ENCODE results near the gene FTH1. TPM values are rescaled to one million over a fixed set of nuclear protein-coding genes. Genes with fewer than 3 reads are reported as not detected.

The FTH1 gene
- total and polyA plus RNA-seq, 4 experiments from 2014 or later, result 695 to 3,378 (median 1,943) TPM

GRCh38 chr11:61923166-61924063, 44.0 kb downstream of the FTH1 start:
- intact Hi-C loops (cut with micrococcal nuclease), result no loop called here
- ChIA-PET POLR2A (ENCODE audit: partially characterized antibody) (no interaction called here), CTCF (ENCODE audit: partially characterized antibody) (interaction anchor here (1.2 kb wide), 1 partner anchor 159 kb away, joined by 5 read pairs; no protein-coding TSS in a partner anchor)
- Mint-ChIP-seq H3K4me3 (no peak overlapping the region), H3K9me3 (no peaks in the 10 kb centered on the region), H3K36me3 (no peaks in the 10 kb centered on the region), H3K4me1 (peaks cover 0 to 1% (median under 1%) of the 10 kb centered on the region in 4 donors), H3K27ac (peak overlapping the region in 1 of 7 donors; percentile 29), H3K27me3 (peaks cover 16 to 26% of the 10 kb centered on the region in 2 donors)
- no peak overlapping the region for H3K27ac ChIP-seq (ENCODE audit: low read depth, low read length)
- DNase-seq, result no peak
- peaks cover 2% of the 10 kb centered on the region for H3K27me3 ChIP-seq (ENCODE audit: insufficient read depth, low read length)
- no peaks in the 10 kb centered on the region for H3K4me1 ChIP-seq (ENCODE audit: insufficient read depth, low read length)
- no peaks in the 10 kb centered on the region for H3K9me3 ChIP-seq (ENCODE audit: control insufficient read depth in 1 of 2, low read length in 2 of 2)
- no peaks in the 10 kb centered on the region for H3K36me3 ChIP-seq (ENCODE audit: insufficient read depth, low read length)
- H3K4me3 ChIP-seq (ENCODE audit: low read length in 2 of 2), result no peak overlapping the region

- H3K9me3 ChIP-seq (ENCODE audit: control insufficient read depth in 1 of 2, low read length in 2 of 2), result no peaks in the 10 kb centered on the region
- H3K36me3 Mint-ChIP-seq, result no peaks in the 10 kb centered on the region
- H3K4me3 Mint-ChIP-seq, result no peak overlapping the region
- intact Hi-C loops (cut with micrococcal nuclease), result no loop called here
- no peak for DNase-seq
- no peaks in the 10 kb centered on the region for H3K36me3 ChIP-seq (ENCODE audit: insufficient read depth, low read length)
- ChIA-PET POLR2A (ENCODE audit: partially characterized antibody) (interaction anchor here (1.3 kb wide), 1 partner anchor 45 kb away, joined by 3 read pairs; no protein-coding TSS in a partner anchor), CTCF (ENCODE audit: partially characterized antibody) (no interaction called here)
- no peak overlapping the region for H3K4me3 ChIP-seq (ENCODE audit: low read length in 2 of 2)
- no peak overlapping the region for H3K27ac Mint-ChIP-seq
- H3K27me3 Mint-ChIP-seq, result peaks cover 24 to 35% of the 10 kb centered on the region in 2 donors
- no peak overlapping the region for H3K27ac ChIP-seq (ENCODE audit: low read depth, low read length)
- H3K9me3 Mint-ChIP-seq, result no peaks in the 10 kb centered on the region
- H3K4me1 Mint-ChIP-seq, result peaks cover 3 to 10% (median 8%) of the 10 kb centered on the region in 4 donors
- H3K4me1 ChIP-seq (ENCODE audit: insufficient read depth, low read length), result no peaks in the 10 kb centered on the region
- H3K27me3 ChIP-seq (ENCODE audit: insufficient read depth, low read length), result peaks cover 8% of the 10 kb centered on the region
Measured at GRCh38 chr11:61922539-61922938, 44.9 kb downstream of the FTH1 start.

GRCh38 chr11:61921446-61921845, 46.0 kb downstream of the FTH1 start:
- CTCF ChIA-PET (ENCODE audit: partially characterized antibody), result no interaction called here
- no peak overlapping the region for H3K4me3 Mint-ChIP-seq

GRCh38 chr11:61919705-61920631, 47.5 kb downstream of the FTH1 start:
- Histone ChIP-seq H3K27me3 (ENCODE audit: insufficient read depth, low read length) (peaks cover 8% of the 10 kb centered on the region), H3K4me1 (ENCODE audit: insufficient read depth, low read length) (no peaks in the 10 kb centered on the region), H3K27ac (ENCODE audit: low read depth, low read length) (no peak overlapping the region), H3K9me3 (ENCODE audit: control insufficient read depth in 1 of 2, low read length in 2 of 2) (no peaks in the 10 kb centered on the region), H3K4me3 (ENCODE audit: low read length in 2 of 2) (no peak overlapping the region), H3K36me3 (ENCODE audit: insufficient read depth, low read length) (no peaks in the 10 kb centered on the region)
- no peak overlapping the region for H3K4me3 Mint-ChIP-seq
- peak overlapping the region in 1 of 7 donors; percentile 75 for H3K27ac Mint-ChIP-seq
- H3K9me3 Mint-ChIP-seq, result no peaks in the 10 kb centered on the region
- H3K4me1 Mint-ChIP-seq, result peaks cover 3 to 14% (median 9%) of the 10 kb centered on the region in 4 donors
- ChIA-PET CTCF (ENCODE audit: partially characterized antibody) (interaction anchor here (0.9 to 1.7 kb wide), 4 partner anchors 9 to 162 kb away, joined by 3 to 4 read pairs (median 4); no protein-coding TSS in a partner anchor), POLR2A (ENCODE audit: partially characterized antibody) (no interaction called here)
- intact Hi-C loops (cut with micrococcal nuclease), result no loop called here
- peaks cover 33 to 44% of the 10 kb centered on the region in 2 donors for H3K27me3 Mint-ChIP-seq
- no peak for DNase-seq
- H3K36me3 Mint-ChIP-seq, result no peaks in the 10 kb centered on the region

More at GRCh38 chr11:61921446-61921845, 46.0 kb downstream of the FTH1 start:
- Histone ChIP-seq H3K4me3 (ENCODE audit: low read length in 2 of 2) (no peak overlapping the region), H3K4me1 (ENCODE audit: insufficient read depth, low read length) (no peaks in the 10 kb centered on the region), H3K27ac (ENCODE audit: low read depth, low read length) (no peak overlapping the region), H3K36me3 (ENCODE audit: insufficient read depth, low read length) (no peaks in the 10 kb centered on the region), H3K9me3 (ENCODE audit: control insufficient read depth in 1 of 2, low read length in 2 of 2) (no peaks in the 10 kb centered on the region), H3K27me3 (ENCODE audit: insufficient read depth, low read length) (peaks cover 8% of the 10 kb centered on the region)
- POLR2A ChIA-PET (ENCODE audit: partially characterized antibody), result interaction anchor here (1.3 kb wide), 1 partner anchor 46 kb away, joined by 3 read pairs; no protein-coding TSS in a partner anchor
- intact Hi-C loops (cut with micrococcal nuclease), result no loop called here
- no peaks in the 10 kb centered on the region for H3K9me3 Mint-ChIP-seq
- no peaks in the 10 kb centered on the region for H3K36me3 Mint-ChIP-seq
- no peak for DNase-seq
- H3K27ac Mint-ChIP-seq, result no peak overlapping the region
- peaks cover 3 to 11% (median 9%) of the 10 kb centered on the region in 4 donors for H3K4me1 Mint-ChIP-seq
- peaks cover 24 to 35% of the 10 kb centered on the region in 2 donors for H3K27me3 Mint-ChIP-seq

- ChIA-PET CTCF (ENCODE audit: partially characterized antibody) (interaction anchor here (0.9 to 1.7 kb wide), 4 partner anchors 10 to 163 kb away, joined by 3 to 4 read pairs (median 4); no protein-coding TSS in a partner anchor), POLR2A (ENCODE audit: partially characterized antibody) (no interaction called here)
- intact Hi-C loops (cut with micrococcal nuclease), result no loop called here
- no peak for DNase-seq
- peaks cover 33 to 49% of the 10 kb centered on the region in 2 donors for H3K27me3 Mint-ChIP-seq
- no peaks in the 10 kb centered on the region for H3K36me3 Mint-ChIP-seq
- H3K27me3 ChIP-seq (ENCODE audit: insufficient read depth, low read length), result peaks cover 8% of the 10 kb centered on the region
- H3K4me3 ChIP-seq (ENCODE audit: low read length in 2 of 2), result no peak overlapping the region
- no peaks in the 10 kb centered on the region for H3K9me3 Mint-ChIP-seq
- H3K36me3 ChIP-seq (ENCODE audit: insufficient read depth, low read length), result no peaks in the 10 kb centered on the region
- no peaks in the 10 kb centered on the region for H3K9me3 ChIP-seq (ENCODE audit: control insufficient read depth in 1 of 2, low read length in 2 of 2)
- peaks cover 3 to 14% (median 9%) of the 10 kb centered on the region in 4 donors for H3K4me1 Mint-ChIP-seq
- H3K4me1 ChIP-seq (ENCODE audit: insufficient read depth, low read length), result no peaks in the 10 kb centered on the region
- H3K27ac ChIP-seq (ENCODE audit: low read depth, low read length), result no peak overlapping the region
- peak overlapping the region in 2 of 8 donors; percentile 35 to 83 for H3K4me3 Mint-ChIP-seq
- H3K27ac Mint-ChIP-seq, result peak overlapping the region in 1 of 7 donors; percentile 75
Measured at GRCh38 chr11:61918938-61919704, 48.3 kb downstream of the FTH1 start.

GRCh38 chr11:61918251-61918937, 49.0 kb downstream of the FTH1 start:
- peak overlapping the region in 7 of 8 donors; percentile 71 to 84 (median 81) for H3K4me3 Mint-ChIP-seq
- Histone ChIP-seq H3K4me1 (ENCODE audit: insufficient read depth, low read length) (no peaks in the 10 kb centered on the region), H3K36me3 (ENCODE audit: insufficient read depth, low read length) (no peaks in the 10 kb centered on the region), H3K4me3 (ENCODE audit: low read length in 2 of 2) (no peak overlapping the region), H3K27ac (ENCODE audit: low read depth, low read length) (no peak overlapping the region), H3K9me3 (ENCODE audit: control insufficient read depth in 1 of 2, low read length in 2 of 2) (no peaks in the 10 kb centered on the region), H3K27me3 (ENCODE audit: insufficient read depth, low read length) (peaks cover 8% of the 10 kb centered on the region)
- intact Hi-C loops (cut with micrococcal nuclease), result no loop called here
- ChIA-PET POLR2A (ENCODE audit: partially characterized antibody) (no interaction called here), CTCF (ENCODE audit: partially characterized antibody) (no interaction called here)
- H3K27ac Mint-ChIP-seq, result peak overlapping the region in 1 of 7 donors; percentile 22
- H3K4me1 Mint-ChIP-seq, result peaks cover 3 to 14% (median 9%) of the 10 kb centered on the region in 4 donors
- H3K36me3 Mint-ChIP-seq, result no peaks in the 10 kb centered on the region
- DNase-seq, result no peak
- no peaks in the 10 kb centered on the region for H3K9me3 Mint-ChIP-seq
- peaks cover 33 to 54% of the 10 kb centered on the region in 2 donors for H3K27me3 Mint-ChIP-seq

Data from CD4-positive, alpha-beta memory T cell (primary cell).